Esophagus squamous epithelium (tissue), 4 donors: Measurements from ENCODE around the gene RAB39B.
"Not testable (repeated sequence)": the region's sequence is repeated elsewhere in the genome, so short reads cannot be mapped to it uniquely, and the experiment has no call there.

Experiments used
- POLR2A ChIP-seq, 4 donors: fragments of 450-650 bp; IDR thresholded peaks; one replicate each; pipeline ENCODE4 v1.6.1; 2017; ENCODE audit warnings: antibody characterized with exemption in 4 of 4, mild to moderate bottlenecking in 4 of 4, moderate library complexity in 3 of 4
- TF ChIP-seq, protein P1 (sequence below), 6 experiments: fragments of 450-650 bp in 4 of 6; fragments of 200-600 bp in 2 of 6; sonication (generic) in 2 of 6; IDR thresholded peaks; one replicate each; pipeline ENCODE4 v1.5.1; 2016 to 2019; ENCODE audit warnings: antibody characterized with exemption in 6 of 6, mild to moderate bottlenecking in 4 of 6, moderate library complexity in 4 of 6

DNA sequence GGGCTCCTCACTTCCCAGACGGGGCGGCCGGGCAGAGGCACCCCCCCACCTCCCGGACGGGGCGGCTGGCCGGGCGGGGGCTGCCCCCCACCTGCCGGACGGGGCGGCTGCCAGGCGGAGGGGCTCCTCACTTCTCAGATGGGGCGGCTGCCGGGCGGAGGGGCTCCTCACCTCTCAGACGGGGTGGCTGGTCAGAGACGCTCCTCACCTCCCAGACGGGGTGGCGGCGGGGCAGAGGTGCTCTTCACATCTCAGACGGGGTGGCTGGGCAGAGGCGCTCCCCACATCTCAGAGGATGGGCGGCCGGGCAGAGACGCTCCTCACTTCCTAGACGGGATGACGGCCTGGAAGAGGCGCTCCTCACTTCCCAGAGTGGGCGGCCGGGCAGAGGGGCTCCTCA is 40.5 kb downstream of the RAB39B start:
- not testable (repeated sequence) for TF ChIP-seq POLR2A (IDR thresholded peaks at IDR 0.05)
- TF ChIP-seq, protein P1, sequence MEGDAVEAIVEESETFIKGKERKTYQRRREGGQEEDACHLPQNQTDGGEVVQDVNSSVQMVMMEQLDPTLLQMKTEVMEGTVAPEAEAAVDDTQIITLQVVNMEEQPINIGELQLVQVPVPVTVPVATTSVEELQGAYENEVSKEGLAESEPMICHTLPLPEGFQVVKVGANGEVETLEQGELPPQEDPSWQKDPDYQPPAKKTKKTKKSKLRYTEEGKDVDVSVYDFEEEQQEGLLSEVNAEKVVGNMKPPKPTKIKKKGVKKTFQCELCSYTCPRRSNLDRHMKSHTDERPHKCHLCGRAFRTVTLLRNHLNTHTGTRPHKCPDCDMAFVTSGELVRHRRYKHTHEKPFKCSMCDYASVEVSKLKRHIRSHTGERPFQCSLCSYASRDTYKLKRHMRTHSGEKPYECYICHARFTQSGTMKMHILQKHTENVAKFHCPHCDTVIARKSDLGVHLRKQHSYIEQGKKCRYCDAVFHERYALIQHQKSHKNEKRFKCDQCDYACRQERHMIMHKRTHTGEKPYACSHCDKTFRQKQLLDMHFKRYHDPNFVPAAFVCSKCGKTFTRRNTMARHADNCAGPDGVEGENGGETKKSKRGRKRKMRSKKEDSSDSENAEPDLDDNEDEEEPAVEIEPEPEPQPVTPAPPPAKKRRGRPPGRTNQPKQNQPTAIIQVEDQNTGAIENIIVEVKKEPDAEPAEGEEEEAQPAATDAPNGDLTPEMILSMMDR (IDR thresholded peaks at IDR 0.05) = not testable (repeated sequence)
